HepG2 (cell line): ENCODE measurements around the gene IFNAR1. TPM values are rescaled to one million over a fixed set of nuclear protein-coding genes. Genes with fewer than 3 reads are reported as not detected.

Experiments
- ASH2L ChIP-seq: fragments of 300-600, 200-600 bp; sonication (generic); IDR thresholded peaks from 2 replicates; pipeline ENCODE4 v1.7.0; 2017; ENCODE audit warnings: low read depth, mild to moderate bottlenecking, moderate library complexity, mixed read lengths, low read length; ENCODE audit not compliant: insufficient read length
- CBX2 ChIP-seq, 2 experiments: fragments of 200-600 bp in 1 of 2; sonication (generic); formaldehyde crosslinking in 1 of 2; IDR thresholded peaks; 2 replicates each; pipeline versions ENCODE4 v1.7.0 to v1.8.1; 2018 to 2022; ENCODE audit warnings: low read depth in 2 of 2, low read length in 1 of 2, mild to moderate bottlenecking in 1 of 2, missing genetic modification reagents in 1 of 2
- CEBPG ChIP-seq: IDR thresholded peaks from 2 replicates; pipeline ENCODE4 v1.6.1; 2016
- IKZF4 ChIP-seq: sonication (generic); formaldehyde crosslinking; IDR thresholded peaks from 2 replicates; pipeline ENCODE4 v1.5.1; 2020; ENCODE audit warnings: borderline replicate concordance, mild to moderate bottlenecking, low read depth, missing genetic modification reagents; ENCODE audit errors: not compliant biosample characterization
- KAT7 ChIP-seq: IDR thresholded peaks from 2 replicates; pipeline ENCODE4 v1.6.1; 2018; ENCODE audit warnings: borderline replicate concordance, missing compliant biosample characterization
- KDM2A ChIP-seq: sonication (generic); formaldehyde crosslinking; IDR thresholded peaks from 2 replicates; pipeline ENCODE4 v1.4.0; 2020; ENCODE audit warnings: low read depth, missing genetic modification reagents, borderline replicate concordance
- KMT2B ChIP-seq: IDR thresholded peaks from 2 replicates; pipeline ENCODE4 v1.6.1; 2016; ENCODE audit warnings: missing genetic modification reagents, missing compliant biosample characterization
- MZF1 ChIP-seq: sonication (generic); formaldehyde crosslinking; IDR thresholded peaks from 2 replicates; pipeline ENCODE4 v1.8.1; 2023; ENCODE audit warnings: mild to moderate bottlenecking, missing genetic modification reagents, borderline replicate concordance
- NR2F1 ChIP-seq, 2 experiments: fragments of 450-650 bp in 1 of 2; formaldehyde crosslinking in 1 of 2; IDR thresholded peaks; 2 replicates each; pipeline versions ENCODE4 v1.5.0 to v1.6.1; 2016 to 2020; ENCODE audit warnings: mild to moderate bottlenecking in 1 of 2, missing compliant biosample characterization in 1 of 2, missing genetic modification reagents in 1 of 2, moderate library complexity in 1 of 2
- SALL1 ChIP-seq: sonication (generic); formaldehyde crosslinking; IDR thresholded peaks from 2 replicates; pipeline ENCODE4 v1.8.0; 2022; ENCODE audit warnings: mild to moderate bottlenecking, missing genetic modification reagents
- SAP130 ChIP-seq: IDR thresholded peaks from 2 replicates; pipeline ENCODE4 v1.6.1; 2016; ENCODE audit warnings: low read depth
- SP5 ChIP-seq: IDR thresholded peaks from 2 replicates; pipeline ENCODE4 v1.6.1; 2016; ENCODE audit warnings: low read depth, borderline replicate concordance
- TAF1 ChIP-seq: sonication (generic); formaldehyde crosslinking; IDR thresholded peaks from 2 replicates; pipeline ENCODE4 v1.4.0; 2020; ENCODE audit warnings: missing genetic modification reagents
- TSC22D2 ChIP-seq: sonication (generic); formaldehyde crosslinking; IDR thresholded peaks from 2 replicates; pipeline ENCODE4 v1.5.1; 2020; ENCODE audit warnings: missing genetic modification reagents, mild to moderate bottlenecking, borderline replicate concordance
- ZMYM4 ChIP-seq: sonication (generic); formaldehyde crosslinking; IDR thresholded peaks from 2 replicates; pipeline ENCODE4 v1.8.1; 2023; ENCODE audit warnings: mild to moderate bottlenecking, missing genetic modification reagents
- ZNF644 ChIP-seq: IDR thresholded peaks from 2 replicates; pipeline ENCODE4 v1.6.1; 2016; ENCODE audit warnings: low read depth
- ZNF7 ChIP-seq: IDR thresholded peaks from 2 replicates; pipeline ENCODE4 v1.6.1; 2016; ENCODE audit warnings: missing biosample characterization, missing genetic modification reagents
- polyA plus RNA-seq, 8 experiments: library from polyadenylated mRNA; depleted of rRNA in 3 of 8; stranded (reverse) in 7 of 8; unstranded in 1 of 8; fragments of >200 nt; fragmentation: Illumina TruSeq in 4 of 8; extraction: Trizol in 4 of 8; gene quantifications; 2 replicates each; pipeline versions ENCODE4 v1.2.1 to v1.2.3, GENCODE V29; 2011 to 2016; ENCODE audit warnings: low read depth in 4 of 8, missing spikeins in 1 of 8, mixed read lengths in 1 of 8; ENCODE audit not compliant: insufficient read depth in 1 of 8
- total RNA-seq, 5 experiments: library from RNA; depleted of rRNA; stranded (reverse); fragments of >200 nt; fragmentation: Illumina TruSeq; extraction: Trizol; gene quantifications; 2 replicates each; pipeline ENCODE4 v1.2.3, GENCODE V29; 2016; ENCODE audit warnings: low read depth in 1 of 5
- TF ChIP-seq, protein P1 (sequence below): sonication (generic); IDR thresholded peaks from 2 replicates; pipeline ENCODE4 v1.6.1; 2016; ENCODE audit warnings: low read depth, borderline replicate concordance
- TF ChIP-seq, protein P2 (sequence below): sonication (generic); formaldehyde crosslinking; IDR thresholded peaks from 2 replicates; pipeline ENCODE4 v1.5.0; 2020; ENCODE audit warnings: missing genetic modification reagents, mild to moderate bottlenecking, borderline replicate concordance
- TF ChIP-seq, protein P3 (sequence below): sonication (generic); formaldehyde crosslinking; IDR thresholded peaks from 2 replicates; pipeline ENCODE4 v1.8.0; 2022; ENCODE audit warnings: mild to moderate bottlenecking, missing genetic modification reagents, moderate library complexity
- TF ChIP-seq, protein P4 (sequence below): sonication (generic); formaldehyde crosslinking; conservative IDR thresholded peaks from 2 replicates; pipeline ENCODE4 v1.8.1; 2023; ENCODE audit warnings: missing genetic modification reagents

The IFNAR1 gene
- total and polyA plus RNA-seq, 2 of the 13 experiments (the other 11 are each of a cell fraction or from before 2014, with no cell fraction given) = 6.7 to 9.3 TPM

DNA sequence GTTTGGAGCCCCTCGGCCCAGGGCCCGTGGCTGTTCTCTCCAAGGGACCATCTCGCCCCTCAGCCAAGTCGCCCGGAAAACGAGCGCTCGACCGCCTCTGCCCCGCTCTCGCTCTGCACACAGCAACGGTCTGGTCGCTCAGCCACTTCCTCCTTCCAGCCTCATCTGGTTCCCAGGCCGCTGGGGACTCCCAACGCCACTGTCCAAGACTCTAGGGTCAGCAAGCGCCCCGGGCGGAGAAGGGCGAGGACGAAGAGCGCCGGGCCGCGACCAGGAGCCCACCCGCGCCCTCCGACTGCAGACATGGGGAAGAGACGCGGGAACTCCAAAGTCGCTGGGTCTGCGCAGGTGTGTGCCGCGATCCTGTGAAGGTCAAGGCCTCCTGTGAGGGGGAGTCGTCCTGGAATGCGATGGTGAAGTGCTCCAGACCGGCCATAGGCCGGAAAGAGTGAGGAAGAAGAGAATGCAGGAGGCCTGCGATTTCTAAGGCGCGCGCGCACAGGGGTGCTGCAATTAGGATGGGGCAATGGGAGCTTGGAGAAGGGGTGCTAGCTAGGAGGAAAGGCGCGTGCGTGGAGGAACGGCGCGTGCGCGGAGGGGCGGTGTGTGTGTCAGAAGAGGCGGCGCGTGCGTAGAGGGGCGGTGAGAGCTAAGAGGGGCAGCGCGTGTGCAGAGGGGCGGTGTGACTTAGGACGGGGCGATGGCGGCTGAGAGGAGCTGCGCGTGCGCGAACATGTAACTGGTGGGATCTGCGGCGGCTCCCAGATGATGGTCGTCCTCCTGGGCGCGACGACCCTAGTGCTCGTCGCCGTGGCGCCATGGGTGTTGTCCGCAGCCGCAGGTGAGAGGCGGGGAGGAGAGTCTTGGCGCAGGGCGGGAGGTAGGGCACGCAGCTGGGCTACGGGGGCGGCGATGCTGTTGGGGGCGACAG, at the start of gene IFNAR1 (continued):
- TF ChIP-seq, protein P1, sequence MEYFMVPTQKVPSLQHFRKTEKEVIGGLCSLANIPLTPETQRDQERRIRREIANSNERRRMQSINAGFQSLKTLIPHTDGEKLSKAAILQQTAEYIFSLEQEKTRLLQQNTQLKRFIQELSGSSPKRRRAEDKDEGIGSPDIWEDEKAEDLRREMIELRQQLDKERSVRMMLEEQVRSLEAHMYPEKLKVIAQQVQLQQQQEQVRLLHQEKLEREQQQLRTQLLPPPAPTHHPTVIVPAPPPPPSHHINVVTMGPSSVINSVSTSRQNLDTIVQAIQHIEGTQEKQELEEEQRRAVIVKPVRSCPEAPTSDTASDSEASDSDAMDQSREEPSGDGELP = peak; percentile 59; the same call in 1 of the 2 replicates
- TF ChIP-seq, protein P2, sequence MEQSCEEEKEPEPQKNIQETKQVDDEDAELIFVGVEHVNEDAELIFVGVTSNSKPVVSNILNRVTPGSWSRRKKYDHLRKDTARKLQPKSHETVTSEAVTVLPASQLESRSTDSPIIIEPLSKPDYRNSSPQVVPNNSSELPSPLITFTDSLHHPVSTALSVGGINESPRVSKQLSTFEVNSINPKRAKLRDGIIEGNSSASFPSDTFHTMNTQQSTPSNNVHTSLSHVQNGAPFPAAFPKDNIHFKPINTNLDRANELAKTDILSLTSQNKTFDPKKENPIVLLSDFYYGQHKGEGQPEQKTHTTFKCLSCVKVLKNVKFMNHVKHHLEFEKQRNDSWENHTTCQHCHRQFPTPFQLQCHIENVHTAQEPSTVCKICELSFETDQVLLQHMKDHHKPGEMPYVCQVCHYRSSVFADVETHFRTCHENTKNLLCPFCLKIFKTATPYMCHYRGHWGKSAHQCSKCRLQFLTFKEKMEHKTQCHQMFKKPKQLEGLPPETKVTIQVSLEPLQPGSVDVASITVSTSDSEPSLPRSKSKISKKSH = no peak; the same call in 1 of the 2 replicates
- TF ChIP-seq KMT2B (CRISPR knock-in tag) (peak; percentile 43; the same call in 1 of the 2 replicates), MZF1 (no peak), CEBPG (peak; percentile 63), ZNF644 (0 out of 2 replicates have a peak, but pooled peaks have one; percentile 11), ASH2L (peak; percentile 70), CBX2 (IDR thresholded peaks at IDR 0.05; ENCODE audit: low read depth, low read length) (no peak), CBX2 (CRISPR knock-in tag; IDR thresholded peaks at IDR 0.05; ENCODE audit: low read depth) (peak; percentile 47; the same call in 1 of the 2 replicates), TAF1 (peak; percentile 92), ZNF7 (CRISPR knock-in tag) (no peak), NR2F1 (CRISPR knock-in tag; IDR thresholded peaks at IDR 0.05) (peak; percentile 29 to 68; a peak in 2 of 4 replicates), KAT7 (peak; percentile 67), TSC22D2 (CRISPR knock-in tag) (peak; percentile 81; the same call in 1 of the 2 replicates), ZMYM4 (CRISPR knock-in tag) (peak; percentile 89; the same call in 1 of the 2 replicates), IKZF4 (CRISPR knock-in tag) (peak; percentile 21), KDM2A (peak; percentile 40; the same call in 1 of the 2 replicates), SP5 (CRISPR knock-in tag) (no peak), SALL1 (CRISPR knock-in tag) (peak; percentile 90), SAP130 (peak; percentile 68)
- TF ChIP-seq, protein P3, sequence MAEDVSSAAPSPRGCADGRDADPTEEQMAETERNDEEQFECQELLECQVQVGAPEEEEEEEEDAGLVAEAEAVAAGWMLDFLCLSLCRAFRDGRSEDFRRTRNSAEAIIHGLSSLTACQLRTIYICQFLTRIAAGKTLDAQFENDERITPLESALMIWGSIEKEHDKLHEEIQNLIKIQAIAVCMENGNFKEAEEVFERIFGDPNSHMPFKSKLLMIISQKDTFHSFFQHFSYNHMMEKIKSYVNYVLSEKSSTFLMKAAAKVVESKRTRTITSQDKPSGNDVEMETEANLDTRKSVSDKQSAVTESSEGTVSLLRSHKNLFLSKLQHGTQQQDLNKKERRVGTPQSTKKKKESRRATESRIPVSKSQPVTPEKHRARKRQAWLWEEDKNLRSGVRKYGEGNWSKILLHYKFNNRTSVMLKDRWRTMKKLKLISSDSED (CRISPR knock-in tag) = peak; percentile 48; the same call in 1 of the 2 replicates
- TF ChIP-seq, protein P4, sequence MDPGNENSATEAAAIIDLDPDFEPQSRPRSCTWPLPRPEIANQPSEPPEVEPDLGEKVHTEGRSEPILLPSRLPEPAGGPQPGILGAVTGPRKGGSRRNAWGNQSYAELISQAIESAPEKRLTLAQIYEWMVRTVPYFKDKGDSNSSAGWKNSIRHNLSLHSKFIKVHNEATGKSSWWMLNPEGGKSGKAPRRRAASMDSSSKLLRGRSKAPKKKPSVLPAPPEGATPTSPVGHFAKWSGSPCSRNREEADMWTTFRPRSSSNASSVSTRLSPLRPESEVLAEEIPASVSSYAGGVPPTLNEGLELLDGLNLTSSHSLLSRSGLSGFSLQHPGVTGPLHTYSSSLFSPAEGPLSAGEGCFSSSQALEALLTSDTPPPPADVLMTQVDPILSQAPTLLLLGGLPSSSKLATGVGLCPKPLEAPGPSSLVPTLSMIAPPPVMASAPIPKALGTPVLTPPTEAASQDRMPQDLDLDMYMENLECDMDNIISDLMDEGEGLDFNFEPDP (CRISPR knock-in tag) = no peak
